ENCODE results near the gene OR8B4.
A peak's percentile ranks its signal among the peaks of the same experiment; 100 is the strongest.
"Not testable (repeated sequence)": the region's sequence is repeated elsewhere in the genome, so short reads cannot be mapped to it uniquely, and the experiment has no call there.

OR8B4 gene

DNA sequence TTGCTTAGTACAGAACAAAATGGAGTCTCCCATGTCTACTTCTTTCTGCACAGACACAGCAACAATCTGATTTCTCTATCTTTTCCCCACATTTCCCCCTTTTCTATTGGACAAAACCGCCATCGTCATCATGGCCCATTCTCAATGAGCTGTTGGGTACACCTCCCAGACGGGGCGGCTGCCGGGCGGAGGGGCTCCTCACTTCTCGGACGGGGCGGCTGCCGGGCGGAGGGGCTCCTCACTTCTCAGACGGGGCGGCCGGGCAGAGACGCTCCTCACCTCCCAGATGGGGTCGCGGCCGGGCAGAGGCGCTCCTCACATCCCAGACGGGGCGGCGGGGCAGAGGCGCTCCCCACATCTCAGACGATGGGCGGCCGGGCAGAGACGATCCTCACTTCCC, 21.5 kb downstream of the OR8B4 start:
- DNase-seq: not testable (repeated sequence)

DNA sequence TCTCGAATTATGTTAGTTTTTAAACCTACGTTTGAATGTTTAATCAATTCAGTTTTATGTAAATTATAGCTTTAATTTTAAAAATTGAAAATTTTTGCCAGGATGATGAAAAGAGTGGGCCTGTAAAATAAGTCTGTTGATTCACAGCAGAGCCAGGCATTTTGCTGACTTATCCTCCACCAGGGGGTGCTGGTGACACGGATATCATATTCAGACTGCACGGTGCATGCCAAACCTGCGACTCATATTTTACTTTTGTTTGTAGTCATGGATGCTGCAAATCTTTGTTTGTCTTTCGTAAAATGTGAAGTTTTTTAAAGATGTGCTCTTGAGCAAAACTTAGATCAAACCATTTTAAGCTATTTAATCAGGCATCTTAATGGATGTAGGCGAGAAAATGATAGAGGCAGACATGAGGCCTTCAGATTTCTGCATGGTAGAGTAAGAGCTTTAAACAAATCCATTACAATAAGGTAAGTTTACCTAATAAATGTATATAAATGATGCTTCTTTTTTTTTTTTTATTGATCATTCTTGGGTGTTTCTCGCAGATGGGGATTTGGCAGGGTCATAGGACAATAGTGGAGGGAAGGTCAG, 22.2 kb downstream of the OR8B4 start:
- peak; percentile 6 for DNase-seq

DNA sequence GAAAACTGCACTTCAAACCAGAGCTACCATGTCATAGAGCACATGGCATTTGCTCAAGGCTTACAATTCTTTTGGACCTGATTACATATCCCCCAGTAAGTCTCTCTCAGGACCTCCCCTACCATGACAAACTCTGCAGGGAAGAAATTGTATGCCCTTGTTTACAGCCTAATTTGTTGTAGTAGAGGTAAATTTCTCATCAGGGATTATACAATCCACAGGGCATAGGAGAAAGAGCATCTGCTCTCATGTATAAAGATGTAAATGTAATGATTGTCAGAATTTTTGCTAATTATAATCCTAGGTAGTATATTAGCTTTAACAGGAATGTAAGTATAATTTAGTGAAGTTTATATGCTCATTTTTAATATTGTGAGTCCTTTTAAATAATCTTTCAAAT, 25.7 kb downstream of the OR8B4 start, which contains the start of gene OR8B3:
Gene OR8B3, minus strand, starts transcription at position 101 of the 400 bp plus-strand sequence. CDS start 1,673 bp downstream, outside the sequence.
- no peak for DNase-seq

GRCh38 chr11:124396847-124397246, 27.8 kb downstream of the OR8B4 start:
- not testable (repeated sequence) for DNase-seq

- DNase-seq: no peak
These were observed 30.3 kb downstream of the OR8B4 start for GRCh38 chr11:124394408-124394807.

DNA sequence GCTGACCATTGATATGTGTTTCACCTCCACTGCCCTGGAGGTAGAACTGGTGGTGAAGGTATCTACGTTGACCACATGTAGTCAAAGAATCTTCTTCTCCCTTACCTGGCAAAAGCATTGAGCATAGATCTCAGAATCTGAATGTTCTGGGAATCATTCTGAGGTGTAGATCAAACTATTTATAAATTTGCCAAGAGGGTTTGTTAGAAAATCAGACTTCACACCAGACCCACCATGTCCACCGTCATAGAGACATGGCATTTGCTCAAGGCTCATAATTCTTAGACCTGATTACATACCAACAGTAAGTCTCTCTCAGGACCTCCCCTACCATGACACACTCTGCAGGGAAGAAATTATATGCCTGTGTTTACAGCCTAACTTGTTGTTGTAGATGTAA, 40.3 kb downstream of the OR8B4 start, which contains the start of gene OR8B2:
Gene OR8B2, minus strand, starts transcription at position 101 of the 400 bp plus-strand sequence. CDS start 1,156 bp downstream, outside the sequence.
- no peak for DNase-seq

DNA sequence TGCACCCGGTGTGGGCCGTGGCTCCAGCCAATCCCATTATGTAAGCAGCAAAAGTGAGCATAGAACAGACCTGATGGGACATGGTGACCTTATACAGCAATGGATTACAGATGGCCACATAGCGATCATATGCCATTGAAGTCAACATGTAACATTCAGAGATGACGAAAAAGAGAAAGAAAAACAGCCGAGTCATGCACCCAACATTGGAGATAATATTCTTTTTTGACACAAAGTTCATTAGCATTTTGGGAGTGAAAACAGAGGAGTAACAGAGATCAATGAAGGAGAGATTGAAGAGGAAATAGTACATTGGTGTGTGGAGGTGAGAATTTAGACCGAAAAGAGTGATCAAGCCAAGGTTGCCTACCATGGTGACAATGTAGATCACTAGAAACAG, 41.8 kb downstream of the OR8B4 start:
- not testable (repeated sequence) for DNase-seq

GRCh38 chr11:124380585-124380984, 44.1 kb downstream of the OR8B4 start:
- no peak for DNase-seq

- DNase-seq: no peak
These were observed 48.4 kb downstream of the OR8B4 start for GRCh38 chr11:124376280-124376679.
